ENCODE measurements around the gene RABGAP1L.

The RABGAP1L gene

DNA sequence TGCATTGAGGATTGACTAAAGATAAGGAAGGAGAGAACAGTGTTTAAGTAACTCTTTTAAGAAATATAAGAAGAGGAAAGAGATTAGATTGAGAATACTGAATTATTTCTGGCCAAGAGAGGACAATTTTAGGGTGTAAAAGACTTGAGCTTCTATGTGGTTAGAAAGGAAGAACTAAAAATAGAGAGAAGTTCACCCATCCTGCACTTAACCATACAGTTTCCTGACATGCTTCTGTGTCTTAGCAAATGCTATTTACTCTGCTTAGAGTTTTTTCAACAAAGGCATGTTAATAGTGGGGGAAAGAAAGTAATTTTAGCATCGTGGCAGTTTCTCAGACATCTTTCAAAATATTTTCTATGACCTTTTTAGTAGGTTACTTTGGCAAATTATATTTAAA is 165.6 kb downstream of the RABGAP1L start:
- no CpG with 5 or more reads among the region's 1 CpG for WGBS, 2 donors (ENCODE audit: extremely low coverage in 2 of 2, insufficient read length in 2 of 2, insufficient replicate concordance in 1 of 2)
- Histone ChIP-seq H2BK12ac (ENCODE audit: low read length) (no peak overlapping the region), H2BK5ac (ENCODE audit: low read length) (no peak overlapping the region), H3K4me1 (ENCODE audit: control insufficient read depth in 2 of 2, insufficient read depth in 1 of 2, low read depth in 1 of 2, low read length in 2 of 2) (no peaks in the 10 kb centered on the region), H3K27ac (replicated peaks; ENCODE audit: low read length) (no peak overlapping the region), H3K36me3 (replicated peaks in 1 of 2; ENCODE audit: control insufficient read depth in 2 of 2, insufficient read depth in 2 of 2, low read length in 2 of 2) (no peaks in the 10 kb centered on the region), H3K9ac (ENCODE audit: low read depth, low read length, poor library complexity) (no peak overlapping the region), H3K27me3 (ENCODE audit: control insufficient read depth in 3 of 3, insufficient read depth in 3 of 3, low read depth in 1 of 3, low read length in 3 of 3) (no peaks in the 10 kb centered on the region), H3K23ac (ENCODE audit: low read depth, low read length, poor library complexity) (no peak overlapping the region), H3K9me3 (replicated peaks in 1 of 2; ENCODE audit: control insufficient read depth in 2 of 2, insufficient read depth in 1 of 2, low read depth in 1 of 2, low read length in 2 of 2) (peaks cover 4 to 20% of the 10 kb centered on the region in 2 donors), H2BK120ac (ENCODE audit: low read depth, low read length) (no peak overlapping the region), H4K8ac (ENCODE audit: low read depth, low read length) (no peak overlapping the region), H2AFZ (ENCODE audit: low read length) (no peak overlapping the region), H3K79me1 (ENCODE audit: low read depth, low read length) (no peaks in the 10 kb centered on the region), H3K14ac (ENCODE audit: low read length) (no peak overlapping the region), H2AK5ac (ENCODE audit: low read depth, low read length) (no peak overlapping the region), H4K91ac (ENCODE audit: low read depth, low read length, poor library complexity) (no peak overlapping the region), H3K4me3 (ENCODE audit: low read length in 2 of 2) (no peak overlapping the region), H3K18ac (ENCODE audit: low read length) (no peak overlapping the region), H2BK15ac (ENCODE audit: low read length) (no peak overlapping the region), H3K4ac (ENCODE audit: low read length) (no peak overlapping the region), H3K4me2 (ENCODE audit: insufficient read depth, low read length, poor library complexity, severe bottlenecking) (no peak overlapping the region)
- DNase-seq (ENCODE audit: low spot score) = no peak

DNA sequence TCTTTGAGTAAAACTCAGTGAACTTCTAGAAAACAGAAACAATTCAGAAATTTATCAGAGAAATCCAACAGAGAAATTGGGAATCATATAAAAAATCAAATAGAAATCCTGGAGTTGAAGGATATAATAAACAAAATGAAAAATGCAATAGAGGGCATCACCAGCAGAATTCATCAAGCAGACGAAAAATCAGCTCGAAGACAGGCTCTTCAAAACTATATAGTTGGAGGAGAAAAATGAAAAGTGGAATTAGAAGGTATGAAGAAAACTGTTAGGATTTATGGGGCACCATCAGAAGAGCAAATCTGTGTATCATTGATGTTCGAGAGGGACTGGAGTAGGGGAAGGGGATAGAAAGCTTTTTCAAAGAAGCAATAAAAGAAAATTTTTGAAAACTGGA is 167.0 kb downstream of the RABGAP1L start:
- Histone ChIP-seq H3K14ac (ENCODE audit: low read length) (no peak overlapping the region), H2BK12ac (ENCODE audit: low read length) (no peak overlapping the region), H2BK5ac (ENCODE audit: low read length) (no peak overlapping the region), H3K27me3 (ENCODE audit: control insufficient read depth in 3 of 3, insufficient read depth in 3 of 3, low read depth in 1 of 3, low read length in 3 of 3) (no peaks in the 10 kb centered on the region), H2BK15ac (ENCODE audit: low read length) (no peak overlapping the region), H3K18ac (ENCODE audit: low read length) (no peak overlapping the region), H2AFZ (ENCODE audit: low read length) (no peak overlapping the region), H3K79me1 (ENCODE audit: low read depth, low read length) (no peaks in the 10 kb centered on the region), H2AK5ac (ENCODE audit: low read depth, low read length) (no peak overlapping the region), H3K4me3 (ENCODE audit: low read length in 2 of 2) (no peak overlapping the region), H3K9me3 (replicated peaks in 1 of 2; ENCODE audit: control insufficient read depth in 2 of 2, insufficient read depth in 1 of 2, low read depth in 1 of 2, low read length in 2 of 2) (peaks cover 4 to 18% of the 10 kb centered on the region in 2 donors), H3K36me3 (replicated peaks in 1 of 2; ENCODE audit: control insufficient read depth in 2 of 2, insufficient read depth in 2 of 2, low read length in 2 of 2) (no peaks in the 10 kb centered on the region), H4K91ac (ENCODE audit: low read depth, low read length, poor library complexity) (no peak overlapping the region), H2BK120ac (ENCODE audit: low read depth, low read length) (no peak overlapping the region), H3K4me1 (ENCODE audit: control insufficient read depth in 2 of 2, insufficient read depth in 1 of 2, low read depth in 1 of 2, low read length in 2 of 2) (no peaks in the 10 kb centered on the region), H3K4me2 (ENCODE audit: insufficient read depth, low read length, poor library complexity, severe bottlenecking) (no peak overlapping the region), H3K27ac (replicated peaks; ENCODE audit: low read length) (no peak overlapping the region), H4K8ac (ENCODE audit: low read depth, low read length) (no peak overlapping the region), H3K9ac (ENCODE audit: low read depth, low read length, poor library complexity) (no peak overlapping the region), H3K23ac (ENCODE audit: low read depth, low read length, poor library complexity) (no peak overlapping the region), H3K4ac (ENCODE audit: low read length) (no peak overlapping the region)
- no peak for DNase-seq (ENCODE audit: low spot score)
- WGBS, 2 donors (ENCODE audit: extremely low coverage in 2 of 2, insufficient read length in 2 of 2, insufficient replicate concordance in 1 of 2) = no CpG with 5 or more reads among the region's 3 CpGs

DNA sequence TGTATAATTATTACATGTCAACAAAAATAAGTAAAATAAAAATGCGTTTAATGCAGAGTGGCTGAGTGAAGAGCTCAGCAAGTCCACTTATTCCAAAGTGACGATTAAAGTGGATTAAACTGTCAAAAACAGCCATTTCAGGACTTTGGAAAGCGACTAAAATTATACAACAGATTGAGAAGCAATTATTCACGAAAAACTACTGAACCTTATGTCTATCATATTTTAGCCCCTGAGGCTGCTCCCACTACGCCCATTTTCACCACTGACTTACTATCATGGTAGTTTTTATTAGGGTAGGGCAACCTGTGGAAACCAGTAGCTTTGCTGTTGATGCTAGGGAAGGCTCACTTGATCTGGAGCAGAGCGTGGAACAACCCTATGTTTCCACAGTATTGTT is 174.1 kb downstream of the RABGAP1L start:
- Histone ChIP-seq H3K9me3 (replicated peaks in 1 of 2; ENCODE audit: control insufficient read depth in 2 of 2, insufficient read depth in 1 of 2, low read depth in 1 of 2, low read length in 2 of 2) (no peaks in the 10 kb centered on the region), H4K8ac (ENCODE audit: low read depth, low read length) (no peak overlapping the region), H2BK15ac (ENCODE audit: low read length) (no peak overlapping the region), H3K9ac (ENCODE audit: low read depth, low read length, poor library complexity) (no peak overlapping the region), H2AFZ (ENCODE audit: low read length) (no peak overlapping the region), H3K18ac (ENCODE audit: low read length) (no peak overlapping the region), H4K91ac (ENCODE audit: low read depth, low read length, poor library complexity) (no peak overlapping the region), H3K4ac (ENCODE audit: low read length) (no peak overlapping the region), H3K36me3 (replicated peaks in 1 of 2; ENCODE audit: control insufficient read depth in 2 of 2, insufficient read depth in 2 of 2, low read length in 2 of 2) (no peaks in the 10 kb centered on the region), H2AK5ac (ENCODE audit: low read depth, low read length) (no peak overlapping the region), H3K23ac (ENCODE audit: low read depth, low read length, poor library complexity) (no peak overlapping the region), H3K4me3 (ENCODE audit: low read length in 2 of 2) (no peak overlapping the region), H3K4me2 (ENCODE audit: insufficient read depth, low read length, poor library complexity, severe bottlenecking) (no peak overlapping the region), H3K27me3 (ENCODE audit: control insufficient read depth in 3 of 3, insufficient read depth in 3 of 3, low read depth in 1 of 3, low read length in 3 of 3) (no peaks in the 10 kb centered on the region), H3K4me1 (ENCODE audit: control insufficient read depth in 2 of 2, insufficient read depth in 1 of 2, low read depth in 1 of 2, low read length in 2 of 2) (no peaks in the 10 kb centered on the region), H2BK12ac (ENCODE audit: low read length) (no peak overlapping the region), H3K79me1 (ENCODE audit: low read depth, low read length) (no peaks in the 10 kb centered on the region), H2BK5ac (ENCODE audit: low read length) (no peak overlapping the region), H3K14ac (ENCODE audit: low read length) (no peak overlapping the region), H3K27ac (replicated peaks; ENCODE audit: low read length) (no peak overlapping the region), H2BK120ac (ENCODE audit: low read depth, low read length) (no peak overlapping the region)
- WGBS, 2 donors (ENCODE audit: extremely low coverage in 2 of 2, insufficient read length in 2 of 2, insufficient replicate concordance in 1 of 2) = no CpG with 5 or more reads among the region's 6 CpGs
- no peak for DNase-seq (ENCODE audit: low spot score)

DNA sequence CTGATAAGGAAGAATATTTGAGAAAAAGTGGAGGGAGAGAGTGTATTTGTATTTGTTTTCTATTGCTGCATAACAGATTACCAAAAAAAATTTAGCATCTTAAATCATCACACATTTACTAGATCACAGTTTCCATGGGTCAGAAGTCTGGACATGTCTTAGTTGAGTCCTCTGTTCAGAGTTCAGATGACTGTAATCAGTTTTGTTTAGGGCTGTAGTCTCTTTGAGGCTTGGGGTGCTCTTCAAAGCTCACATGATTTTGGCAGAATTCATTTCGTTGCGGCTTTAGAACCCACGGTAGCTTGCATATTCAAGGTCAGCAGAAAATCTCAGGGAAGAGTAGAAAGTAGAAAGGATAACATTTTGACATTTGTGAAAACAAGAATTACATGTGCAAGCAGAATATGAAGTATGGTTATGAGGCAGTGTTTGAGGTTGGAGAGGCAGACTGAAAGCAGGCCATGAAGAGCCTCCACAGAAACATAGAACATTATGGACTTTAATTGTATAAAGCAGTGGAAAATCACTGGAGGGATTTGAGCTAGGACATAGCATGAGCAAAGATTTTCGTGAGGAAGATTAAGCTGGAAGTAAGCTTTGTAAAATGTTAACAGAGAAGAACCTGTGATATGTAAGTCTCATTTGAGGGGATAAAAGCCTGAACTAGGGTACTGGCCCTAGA is 177.8 kb downstream of the RABGAP1L start:
- Histone ChIP-seq H3K4me3 (ENCODE audit: low read length in 2 of 2) (no peak overlapping the region), H2AFZ (ENCODE audit: low read length) (no peak overlapping the region), H2BK5ac (ENCODE audit: low read length) (no peak overlapping the region), H2AK5ac (ENCODE audit: low read depth, low read length) (no peak overlapping the region), H3K14ac (ENCODE audit: low read length) (no peak overlapping the region), H3K4me1 (ENCODE audit: control insufficient read depth in 2 of 2, insufficient read depth in 1 of 2, low read depth in 1 of 2, low read length in 2 of 2) (no peaks in the 10 kb centered on the region), H3K9me3 (replicated peaks in 1 of 2; ENCODE audit: control insufficient read depth in 2 of 2, insufficient read depth in 1 of 2, low read depth in 1 of 2, low read length in 2 of 2) (no peaks in the 10 kb centered on the region), H3K4me2 (ENCODE audit: insufficient read depth, low read length, poor library complexity, severe bottlenecking) (no peak overlapping the region), H2BK120ac (ENCODE audit: low read depth, low read length) (no peak overlapping the region), H3K27ac (replicated peaks; ENCODE audit: low read length) (no peak overlapping the region), H3K9ac (ENCODE audit: low read depth, low read length, poor library complexity) (no peak overlapping the region), H3K36me3 (replicated peaks in 1 of 2; ENCODE audit: control insufficient read depth in 2 of 2, insufficient read depth in 2 of 2, low read length in 2 of 2) (no peaks in the 10 kb centered on the region), H3K18ac (ENCODE audit: low read length) (no peak overlapping the region), H2BK15ac (ENCODE audit: low read length) (no peak overlapping the region), H3K79me1 (ENCODE audit: low read depth, low read length) (no peaks in the 10 kb centered on the region), H3K27me3 (ENCODE audit: control insufficient read depth in 3 of 3, insufficient read depth in 3 of 3, low read depth in 1 of 3, low read length in 3 of 3) (no peaks in the 10 kb centered on the region), H4K8ac (ENCODE audit: low read depth, low read length) (no peak overlapping the region), H3K4ac (ENCODE audit: low read length) (no peak overlapping the region), H3K23ac (ENCODE audit: low read depth, low read length, poor library complexity) (no peak overlapping the region), H4K91ac (ENCODE audit: low read depth, low read length, poor library complexity) (no peak overlapping the region), H2BK12ac (ENCODE audit: low read length) (no peak overlapping the region)
- WGBS, 2 donors (ENCODE audit: extremely low coverage in 2 of 2, insufficient read length in 2 of 2, insufficient replicate concordance in 1 of 2) = no CpG with 5 or more reads among the region's 4 CpGs
- DNase-seq (ENCODE audit: low spot score) = no peak

Data from neuronal stem cell (in vitro differentiated cells).